Measurements from ENCODE around the gene CDK5.

DNA sequence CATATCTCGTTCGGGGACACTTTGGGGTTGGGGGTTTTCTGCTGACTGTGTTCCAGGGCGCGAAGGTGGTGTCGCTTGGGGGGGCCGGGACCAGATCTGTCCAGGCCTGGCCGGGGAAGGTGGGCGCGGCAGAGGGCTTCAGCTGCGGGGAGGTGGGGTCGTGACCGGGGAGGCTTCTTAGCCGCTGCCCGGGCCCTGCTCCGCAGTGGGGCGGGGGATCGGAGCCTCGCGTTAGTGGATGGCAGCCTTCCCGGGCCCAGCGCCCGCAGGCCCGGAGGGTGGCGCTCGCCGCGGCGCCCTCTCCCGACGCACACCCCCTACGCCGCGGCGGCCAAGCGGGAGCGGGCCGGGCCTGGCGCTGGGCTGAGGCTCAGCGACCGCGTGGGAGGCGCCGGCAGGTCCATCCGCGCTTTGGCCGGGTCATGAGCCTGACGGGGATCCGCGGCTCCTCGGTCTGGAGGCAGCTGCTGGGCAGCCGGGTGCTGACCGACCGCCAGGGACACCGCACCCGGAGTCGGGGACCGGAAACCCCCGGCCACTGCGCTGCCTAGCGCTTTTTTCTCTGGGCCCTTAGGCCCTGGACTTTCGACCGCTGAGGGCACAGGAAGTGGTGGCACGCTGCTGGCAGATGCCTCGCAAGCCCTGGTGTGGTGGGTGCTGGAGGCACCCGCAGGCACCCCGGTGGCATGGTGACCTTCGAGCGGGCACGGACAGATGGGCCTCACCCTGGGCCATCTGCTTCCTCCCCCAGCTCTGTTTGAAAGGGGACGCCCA lies 29.7 kb upstream of the CDK5 start:
- peak; percentile 54 for TF ChIP-seq CTCF (IDR thresholded peaks at IDR 0.05)
- no peak for TF ChIP-seq SREBF2 (IDR thresholded peaks at IDR 0.05)
- TF ChIP-seq PHF8 (IDR thresholded peaks at IDR 0.05; ENCODE audit: borderline replicate concordance, low read depth) = 0 out of 2 replicates have a peak, but pooled peaks have one; percentile 21
- TF ChIP-seq POLR2A (IDR thresholded peaks at IDR 0.05; ENCODE audit: low read length) = peak; percentile 34
- no peak for TF ChIP-seq MAZ (IDR thresholded peaks at IDR 0.05; ENCODE audit: borderline replicate concordance, low read depth, low read length)
- TF ChIP-seq SMC3 (IDR thresholded peaks at IDR 0.05) = peak; percentile 36; the same call in 1 of the 3 replicates
- TF ChIP-seq EP300 (IDR thresholded peaks at IDR 0.05) = no peak
- TF ChIP-seq KDM1A (IDR thresholded peaks at IDR 0.05; ENCODE audit: low read depth) = no peak
- TF ChIP-seq MYC (IDR thresholded peaks at IDR 0.05; ENCODE audit: borderline replicate concordance, low read length) = no peak; the same call in 1 of the 2 replicates
- TF ChIP-seq MAX (IDR thresholded peaks at IDR 0.05) = peak; percentile 38
- TF ChIP-seq RFX5 (IDR thresholded peaks at IDR 0.05) = no peak
- TF ChIP-seq, protein P1, sequence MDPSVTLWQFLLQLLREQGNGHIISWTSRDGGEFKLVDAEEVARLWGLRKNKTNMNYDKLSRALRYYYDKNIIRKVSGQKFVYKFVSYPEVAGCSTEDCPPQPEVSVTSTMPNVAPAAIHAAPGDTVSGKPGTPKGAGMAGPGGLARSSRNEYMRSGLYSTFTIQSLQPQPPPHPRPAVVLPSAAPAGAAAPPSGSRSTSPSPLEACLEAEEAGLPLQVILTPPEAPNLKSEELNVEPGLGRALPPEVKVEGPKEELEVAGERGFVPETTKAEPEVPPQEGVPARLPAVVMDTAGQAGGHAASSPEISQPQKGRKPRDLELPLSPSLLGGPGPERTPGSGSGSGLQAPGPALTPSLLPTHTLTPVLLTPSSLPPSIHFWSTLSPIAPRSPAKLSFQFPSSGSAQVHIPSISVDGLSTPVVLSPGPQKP (IDR thresholded peaks at IDR 0.05; ENCODE audit: low read depth, low read length) = no peak

All from A549 (cell line).